Endodermal cell (in vitro differentiated cells): Measurements from ENCODE around the gene MBP. TPM values are rescaled to one million over a fixed set of nuclear protein-coding genes. Genes with fewer than 3 reads are reported as not detected.

Experiments
- DNase-seq: peaks from one replicate; pipeline ENCODE4 v3.0.0-alpha.2; 2017
- H3K27ac ChIP-seq: 2 replicates; pipeline ENCODE4 v1.5.1; 2013; ENCODE audit warnings: mild to moderate bottlenecking, low read depth, low read length, moderate library complexity
- H3K27me3 ChIP-seq: 2 replicates; pipeline ENCODE4 v1.6.1; 2013; ENCODE audit warnings: mild to moderate bottlenecking, low read length, moderate library complexity; ENCODE audit not compliant: insufficient read depth, control insufficient read depth, poor library complexity, severe bottlenecking
- H3K36me3 ChIP-seq: 2 replicates; pipeline ENCODE4 v1.7.0; 2013; ENCODE audit warnings: mild to moderate bottlenecking, low read length, moderate library complexity; ENCODE audit not compliant: control insufficient read depth, insufficient read depth
- H3K4me1 ChIP-seq: one replicate; pipeline ENCODE4 v1.7.0; 2013; ENCODE audit warnings: low read length; ENCODE audit not compliant: control insufficient read depth, insufficient read depth
- H3K4me3 ChIP-seq: 2 replicates; pipeline ENCODE4 v1.5.1; 2013; ENCODE audit warnings: mild to moderate bottlenecking, low read length, moderate library complexity
- H3K9ac ChIP-seq: 2 replicates; pipeline ENCODE4 v1.6.1; 2013; ENCODE audit warnings: mild to moderate bottlenecking, low read length, moderate library complexity; ENCODE audit not compliant: poor library complexity, severe bottlenecking; ENCODE audit errors: extremely low read depth
- H3K9me3 ChIP-seq: 2 replicates; pipeline ENCODE4 v1.6.1; 2013; ENCODE audit warnings: mild to moderate bottlenecking, low read length, moderate library complexity; ENCODE audit not compliant: control insufficient read depth
- H3K27ac Mint-ChIP-seq: 2 replicates; pipeline ENCODE4 v1.8.0; 2020; ENCODE audit warnings: mixed read lengths
- H3K27me3 Mint-ChIP-seq: 2 replicates; pipeline ENCODE4 v1.8.0; 2021; ENCODE audit warnings: mild to moderate bottlenecking, mixed read lengths; ENCODE audit not compliant: insufficient read depth
- H3K36me3 Mint-ChIP-seq: 2 replicates; pipeline ENCODE4 v1.8.0; 2020; ENCODE audit warnings: low read depth, mixed read lengths
- H3K4me1 Mint-ChIP-seq: 2 replicates; pipeline ENCODE4 v1.8.0; 2020; ENCODE audit warnings: mixed read lengths
- H3K4me3 Mint-ChIP-seq: 2 replicates; pipeline ENCODE4 v1.8.0; 2020; ENCODE audit warnings: mild to moderate bottlenecking, moderate library complexity, mixed read lengths
- H3K9me3 Mint-ChIP-seq: 2 replicates; pipeline ENCODE4 v1.8.0; 2020; ENCODE audit warnings: mild to moderate bottlenecking, mixed read lengths
- WGBS, 2 experiments: methylation state at CpG; one replicate each; pipeline versions ENCODE4 v1.1.5 to v1.1.7; 2013; ENCODE audit warnings: missing lambda C conversion rate in 2 of 2, mixed read lengths in 1 of 2; ENCODE audit not compliant: insufficient coverage in 1 of 2, insufficient read length in 1 of 2; 5-methylcytosine and 5-hydroxymethylcytosine counted together
- total RNA-seq, 2 donors: library from RNA; stranded (reverse); fragmentation: NEBNext Ultra II Directional in 1 of 2; extraction: Animal tissue kit (Norgen Biotek cat#: 25700) in 1 of 2; gene quantifications; 2 replicates in 1 of 2; 3 replicates in 1 of 2; pipeline ENCODE4 v1.2.1, GENCODE V29; 2021
- TF ChIP-seq, protein P1 (sequence below): fragments of 200-600 bp; sonication (generic); conservative IDR thresholded peaks from 2 replicates; pipeline ENCODE4 v1.5.0; 2021; ENCODE audit warnings: antibody characterized with exemption, mild to moderate bottlenecking

The MBP gene
- total RNA-seq, 2 donors from 2014 or later: 16.3 to 19.0 TPM

DNA sequence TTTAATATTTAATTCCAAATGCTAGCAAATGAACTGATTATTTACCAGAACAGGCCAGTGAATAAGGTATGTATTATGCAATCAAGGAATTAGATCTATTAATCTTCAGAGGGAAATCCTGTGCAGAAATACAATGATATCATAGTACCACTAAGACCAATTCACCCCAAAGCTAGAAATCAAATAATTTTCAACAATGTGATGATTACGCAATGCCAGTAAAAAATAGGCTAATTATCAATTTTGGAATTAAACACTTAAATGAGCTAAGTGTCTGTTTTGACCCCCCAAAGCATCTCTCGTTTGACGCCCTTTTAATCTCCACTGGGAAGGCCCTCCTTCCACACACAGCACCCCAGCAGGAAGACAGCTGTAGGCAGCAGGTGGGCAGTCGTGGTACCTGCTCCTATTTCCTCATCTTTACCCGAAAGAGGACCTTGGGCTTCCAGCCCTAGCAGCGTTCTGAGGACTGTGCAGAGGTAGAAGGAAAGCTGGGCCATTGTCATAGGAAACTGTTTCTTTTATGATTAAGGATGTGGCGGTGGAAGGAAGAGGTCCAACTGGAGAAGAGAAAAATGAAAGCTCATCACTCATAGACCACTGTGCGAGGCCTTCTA lies 84.7 kb downstream of the MBP start:
- no peak for DNase-seq
- no peak overlapping the region for H3K27ac ChIP-seq
- Mint-ChIP-seq H3K4me1 (peaks cover 6% of the 10 kb centered on the region), H3K9me3 (no peaks in the 10 kb centered on the region), H3K27me3 (no peaks in the 10 kb centered on the region), H3K4me3 (no peak overlapping the region), H3K36me3 (no peaks in the 10 kb centered on the region), H3K27ac (no peak overlapping the region)
- no peak overlapping the region for H3K4me3 ChIP-seq
- H3K9ac ChIP-seq: no peak overlapping the region
- H3K4me1 ChIP-seq: no peaks in the 10 kb centered on the region
- 80 to 92% methylated on average over 3 to 8 of the region's 8 CpGs for WGBS, 2 experiments
- H3K27me3 ChIP-seq: no peaks in the 10 kb centered on the region
- TF ChIP-seq, protein P1, sequence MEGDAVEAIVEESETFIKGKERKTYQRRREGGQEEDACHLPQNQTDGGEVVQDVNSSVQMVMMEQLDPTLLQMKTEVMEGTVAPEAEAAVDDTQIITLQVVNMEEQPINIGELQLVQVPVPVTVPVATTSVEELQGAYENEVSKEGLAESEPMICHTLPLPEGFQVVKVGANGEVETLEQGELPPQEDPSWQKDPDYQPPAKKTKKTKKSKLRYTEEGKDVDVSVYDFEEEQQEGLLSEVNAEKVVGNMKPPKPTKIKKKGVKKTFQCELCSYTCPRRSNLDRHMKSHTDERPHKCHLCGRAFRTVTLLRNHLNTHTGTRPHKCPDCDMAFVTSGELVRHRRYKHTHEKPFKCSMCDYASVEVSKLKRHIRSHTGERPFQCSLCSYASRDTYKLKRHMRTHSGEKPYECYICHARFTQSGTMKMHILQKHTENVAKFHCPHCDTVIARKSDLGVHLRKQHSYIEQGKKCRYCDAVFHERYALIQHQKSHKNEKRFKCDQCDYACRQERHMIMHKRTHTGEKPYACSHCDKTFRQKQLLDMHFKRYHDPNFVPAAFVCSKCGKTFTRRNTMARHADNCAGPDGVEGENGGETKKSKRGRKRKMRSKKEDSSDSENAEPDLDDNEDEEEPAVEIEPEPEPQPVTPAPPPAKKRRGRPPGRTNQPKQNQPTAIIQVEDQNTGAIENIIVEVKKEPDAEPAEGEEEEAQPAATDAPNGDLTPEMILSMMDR: no peak
- no peaks in the 10 kb centered on the region for H3K36me3 ChIP-seq
- H3K9me3 ChIP-seq: no peaks in the 10 kb centered on the region

DNA sequence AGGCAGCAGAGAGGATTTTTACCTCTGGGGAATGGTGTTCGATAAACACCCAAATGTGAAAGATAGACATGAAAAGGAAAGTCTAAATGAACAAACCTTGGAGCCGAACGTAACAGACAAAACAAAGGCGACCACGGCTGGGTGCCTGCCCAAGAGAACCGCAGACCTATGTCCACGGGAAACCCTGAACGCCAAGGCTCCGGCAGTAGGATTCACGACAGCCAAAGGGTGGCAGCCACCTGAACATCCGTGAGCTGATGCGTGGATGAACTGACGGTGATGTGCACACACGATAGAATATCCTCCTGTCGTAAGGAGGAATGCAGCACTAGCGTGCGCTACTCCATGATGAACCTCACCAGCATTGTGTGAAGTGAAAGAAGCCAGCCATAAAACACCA lies 85.6 kb downstream of the MBP start:
- no peaks in the 10 kb centered on the region for H3K27me3 ChIP-seq
- no peaks in the 10 kb centered on the region for H3K4me1 ChIP-seq
- peaks cover 6% of the 10 kb centered on the region for H3K4me1 Mint-ChIP-seq
- TF ChIP-seq, protein P1: no peak
- no peak overlapping the region for H3K4me3 Mint-ChIP-seq
- no peak overlapping the region for H3K27ac Mint-ChIP-seq
- H3K9ac ChIP-seq: no peak overlapping the region
- H3K9me3 ChIP-seq: no peaks in the 10 kb centered on the region
- no peak overlapping the region for H3K4me3 ChIP-seq
- no peaks in the 10 kb centered on the region for H3K27me3 Mint-ChIP-seq
- no peaks in the 10 kb centered on the region for H3K9me3 Mint-ChIP-seq
- H3K36me3 ChIP-seq: no peaks in the 10 kb centered on the region
- DNase-seq: no peak
- WGBS, 2 experiments: 95 to 97% methylated on average over 17 of the region's 17 CpGs
- no peaks in the 10 kb centered on the region for H3K36me3 Mint-ChIP-seq
- no peak overlapping the region for H3K27ac ChIP-seq

DNA sequence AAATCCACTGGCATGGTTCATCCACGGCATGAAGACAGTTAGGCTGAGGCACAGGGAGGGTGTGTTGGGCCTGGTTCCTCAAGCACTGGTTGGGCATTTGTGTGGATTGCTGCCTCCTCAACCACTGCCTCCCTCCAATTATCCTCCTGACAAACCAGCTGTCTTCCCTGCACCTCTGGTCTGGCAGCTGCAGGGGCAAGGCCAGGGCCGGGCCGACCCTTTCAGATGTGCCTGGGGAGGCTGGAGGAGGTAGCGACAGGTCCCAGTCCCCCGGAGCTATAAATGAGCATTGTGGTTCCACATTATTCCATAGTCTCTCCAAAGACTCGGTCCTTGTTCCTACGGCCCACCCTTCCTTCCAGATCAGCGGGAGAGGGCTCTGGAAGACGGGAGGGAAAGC lies 86.2 kb downstream of the MBP start:
- Mint-ChIP-seq H3K4me1 (peaks cover 4% of the 10 kb centered on the region), H3K4me3 (no peak overlapping the region), H3K27me3 (no peaks in the 10 kb centered on the region), H3K9me3 (no peaks in the 10 kb centered on the region), H3K36me3 (no peaks in the 10 kb centered on the region), H3K27ac (no peak overlapping the region)
- H3K36me3 ChIP-seq: no peaks in the 10 kb centered on the region
- DNase-seq: no peak
- no peak overlapping the region for H3K4me3 ChIP-seq
- no peak overlapping the region for H3K9ac ChIP-seq
- TF ChIP-seq, protein P1: no peak
- WGBS, 2 experiments: 59 to 67% methylated on average over 7 to 9 of the region's 9 CpGs
- no peak overlapping the region for H3K27ac ChIP-seq
- no peaks in the 10 kb centered on the region for H3K27me3 ChIP-seq
- no peaks in the 10 kb centered on the region for H3K9me3 ChIP-seq
- no peaks in the 10 kb centered on the region for H3K4me1 ChIP-seq
